Endometrial microvascular endothelial cells (primary cell): ENCODE measurements around the gene SPEM2. TPM values are rescaled to one million over a fixed set of nuclear protein-coding genes. Genes with fewer than 3 reads are reported as not detected.

Source experiments
- in situ Hi-C: cut with HindIII; loops from 2 replicates; pipeline ENCODE4 v1.10.0; 2017; ENCODE audit warnings: low sequenced_read_pairs, low pct_unique_long_range_greater_than_20kb; ENCODE audit errors: inconsistent ontology term
- total RNA-seq: library from RNA; depleted of rRNA; stranded (reverse); fragments of >200 nt; gene quantifications from one replicate; pipeline ENCODE4 v1.2.3, GENCODE V29; 2015; ENCODE audit errors: inconsistent ontology term

SPEM2 gene
- total RNA-seq, 1 donor from 2014 or later, result not detected

- in situ Hi-C loops, result no loop called here
Measured at GRCh38 chr17:7417056-7417655, 8.3 kb upstream of the SPEM2 start.

GRCh38 chr17:7418472-7419152, 6.8 kb upstream of the SPEM2 start:
- in situ Hi-C loops, result no loop called here

DNA sequence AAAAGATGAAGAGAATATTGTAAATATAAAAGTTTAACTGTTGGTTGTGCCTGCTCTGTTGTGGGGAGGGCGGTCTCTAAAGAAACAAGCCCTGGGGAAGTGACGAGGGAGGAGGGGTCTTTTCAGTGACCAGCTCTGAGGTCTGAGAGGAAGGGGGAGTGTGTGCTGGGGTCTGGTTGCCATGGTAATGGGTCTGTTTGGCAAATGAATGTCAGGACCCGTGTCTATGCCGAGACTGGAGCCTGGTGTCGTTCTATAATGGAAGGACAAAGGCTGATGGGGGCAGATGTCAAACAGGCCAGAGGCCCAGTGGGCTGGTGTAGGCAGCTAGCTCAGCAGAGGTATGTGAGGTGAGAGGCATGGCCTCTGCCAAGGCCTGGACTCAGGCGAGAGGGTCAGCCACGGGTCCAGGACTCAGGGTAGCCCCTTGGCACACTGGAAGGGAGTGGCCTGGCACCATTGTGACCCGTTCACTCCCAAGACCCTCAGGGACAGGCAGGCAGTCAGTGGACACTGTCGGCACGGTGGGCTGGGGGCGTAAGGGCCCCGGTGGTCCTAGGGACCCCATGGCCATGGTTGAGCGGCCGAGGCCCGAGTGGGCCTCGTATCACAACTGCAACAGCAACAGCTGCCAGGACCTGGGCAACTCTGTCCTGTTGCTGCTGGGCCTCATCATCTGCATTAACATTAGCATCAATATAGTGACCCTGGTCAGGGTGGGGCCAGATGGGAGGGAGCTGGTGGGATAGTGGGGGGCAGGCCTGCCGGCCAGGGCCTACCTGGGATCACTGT, 5.4 kb upstream of the SPEM2 start, which contains the start of gene SPEM1:
Gene SPEM1, plus strand, starts transcription at position 506 of the 792 bp plus-strand sequence. Its CDS starts 61 bp downstream, at position 567.
- in situ Hi-C loops, result no loop called here

GRCh38 chr17:7421186-7421585, 4.2 kb upstream of the SPEM2 start:
- in situ Hi-C loops, result no loop called here

- in situ Hi-C loops, result no loop called here
Measured at GRCh38 chr17:7423679-7424078, 1.7 kb upstream of the SPEM2 start.

- in situ Hi-C loops, result no loop called here
Measured at GRCh38 chr17:7425756-7426155, 340 bp downstream of the SPEM2 start.

DNA sequence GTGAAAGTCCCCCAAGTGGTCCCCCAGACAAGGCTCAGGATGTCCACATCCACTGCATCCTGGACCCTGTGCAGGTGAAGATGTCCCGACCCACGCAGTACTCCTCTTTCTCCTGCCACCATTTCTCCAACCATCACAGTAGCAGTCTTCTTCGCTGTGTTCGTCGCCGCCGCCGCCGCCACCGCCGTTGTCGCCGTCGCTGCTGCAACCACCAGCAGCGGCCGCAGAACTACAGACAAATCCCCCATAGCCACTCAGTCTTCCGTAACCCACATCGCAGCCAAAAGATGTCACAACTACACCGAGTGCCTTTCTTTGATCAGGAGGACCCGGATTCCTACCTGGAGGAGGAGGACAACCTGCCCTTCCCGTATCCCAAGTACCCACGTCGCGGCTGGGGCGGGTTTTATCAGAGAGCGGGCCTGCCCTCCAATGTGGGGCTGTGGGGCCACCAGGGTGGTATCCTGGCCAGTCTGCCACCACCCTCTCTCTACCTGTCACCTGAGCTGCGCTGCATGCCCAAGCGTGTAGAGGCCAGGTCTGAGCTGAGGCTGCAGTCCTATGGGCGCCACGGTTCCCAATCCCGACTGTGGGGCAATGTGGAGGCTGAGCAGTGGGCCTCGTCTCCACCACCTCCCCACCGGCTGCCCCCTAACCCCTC, 917 bp downstream of the SPEM2 start:
- in situ Hi-C loops, result no loop called here

DNA sequence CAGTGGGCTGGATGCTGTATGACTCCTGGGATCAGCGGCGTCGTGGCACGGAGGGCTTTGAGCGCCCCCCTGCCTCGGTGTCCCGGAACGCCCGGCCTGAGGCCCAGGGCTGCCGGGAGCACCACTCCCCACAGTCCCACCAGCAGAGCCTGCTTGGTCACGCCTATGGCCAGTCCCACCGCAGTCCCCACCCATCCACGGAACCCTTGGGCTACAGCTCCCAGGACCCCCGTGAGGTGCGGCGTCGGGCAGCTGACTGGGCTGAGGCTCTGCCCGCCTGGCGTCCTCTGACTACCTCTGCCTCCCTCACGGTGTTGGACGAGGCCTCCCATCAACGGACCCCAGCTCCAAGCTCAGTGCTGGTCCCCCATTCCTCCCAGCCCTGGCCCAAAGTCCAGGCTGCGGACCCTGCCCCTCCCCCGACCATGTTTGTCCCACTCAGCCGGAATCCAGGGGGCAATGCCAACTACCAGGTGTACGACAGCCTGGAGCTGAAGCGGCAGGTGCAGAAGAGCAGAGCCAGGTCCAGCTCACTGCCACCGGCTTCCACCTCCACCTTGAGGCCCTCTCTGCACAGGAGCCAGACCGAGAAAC, 1.6 kb downstream of the SPEM2 start:
- in situ Hi-C loops, result no loop called here

- in situ Hi-C loops, result no loop called here
Measured at GRCh38 chr17:7427549-7427948, 2.1 kb downstream of the SPEM2 start.

- in situ Hi-C loops, result no loop called here
Measured at GRCh38 chr17:7428557-7428956, 3.1 kb downstream of the SPEM2 start, which contains the start of gene SPEM3. TSS of gene SPEM3 (plus strand) at chr17:7428857. CDS start at chr17:7428903, 46 bp downstream.

GRCh38 chr17:7429722-7430121, 4.3 kb downstream of the SPEM2 start:
- in situ Hi-C loops, result no loop called here

DNA sequence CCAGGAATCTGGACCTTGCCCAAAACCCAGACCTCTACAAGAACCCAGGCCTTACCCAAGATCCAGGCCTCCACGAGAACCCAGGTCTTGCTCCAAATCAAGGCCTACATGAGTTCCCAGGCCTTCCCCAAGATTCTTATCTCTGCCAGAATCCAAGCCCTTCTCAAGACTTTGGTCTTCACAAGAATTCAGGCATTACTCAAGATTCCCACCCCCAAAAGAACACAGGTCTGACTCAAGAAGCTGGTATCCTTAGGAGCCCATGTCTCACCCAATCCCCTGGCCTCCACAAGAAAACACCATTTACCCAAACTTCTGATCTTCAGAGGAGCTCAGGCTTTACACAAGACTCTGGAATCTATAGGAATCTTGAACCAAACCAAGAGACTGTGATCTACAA, 5.8 kb downstream of the SPEM2 start:
- in situ Hi-C loops, result no loop called here

GRCh38 chr17:7432296-7432695, 6.9 kb downstream of the SPEM2 start:
- in situ Hi-C loops, result no loop called here

- in situ Hi-C loops, result no loop called here
Measured at GRCh38 chr17:7435676-7436555, 10.5 kb downstream of the SPEM2 start.

DNA sequence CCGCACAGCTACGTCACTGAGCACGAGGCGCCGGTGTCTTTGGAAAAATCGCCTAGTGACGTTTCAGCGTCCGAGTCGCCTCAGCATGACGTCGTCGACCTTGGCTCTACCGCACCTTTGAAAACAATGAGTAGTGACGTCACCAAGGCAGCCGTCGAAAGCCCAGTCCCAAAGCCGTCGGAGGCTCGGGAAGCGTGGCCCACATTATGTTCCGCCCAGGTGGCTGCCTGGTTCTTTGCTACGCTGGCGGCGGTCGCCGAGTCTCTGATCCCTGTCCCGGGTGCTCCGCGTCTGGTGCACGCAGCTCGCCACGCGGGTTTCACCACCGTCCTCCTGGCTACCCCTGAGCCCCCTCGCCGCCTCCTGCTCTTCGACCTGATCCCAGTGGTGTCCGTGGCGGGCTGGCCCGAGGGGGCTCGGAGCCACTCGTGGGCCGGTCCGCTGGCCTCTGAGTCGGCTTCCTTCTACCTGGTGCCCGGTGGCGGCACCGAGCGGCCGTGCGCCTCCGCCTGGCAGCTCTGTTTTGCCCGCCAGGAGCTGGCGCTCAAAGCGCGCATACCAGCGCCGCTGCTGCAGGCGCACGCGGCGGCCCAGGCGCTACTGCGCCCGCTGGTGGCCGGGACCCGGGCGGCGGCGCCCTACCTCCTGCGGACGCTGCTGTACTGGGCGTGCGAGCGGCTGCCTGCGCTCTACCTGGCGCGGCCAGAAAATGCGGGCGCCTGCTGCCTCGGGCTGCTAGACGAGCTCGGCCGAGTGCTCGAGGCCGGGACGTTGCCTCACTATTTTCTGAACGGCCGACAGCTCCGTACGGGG, 11.3 kb downstream of the SPEM2 start:
- in situ Hi-C loops, result no loop called here

GRCh38 chr17:7437369-7437863, 12.0 kb downstream of the SPEM2 start:
- in situ Hi-C loops, result no loop called here

DNA sequence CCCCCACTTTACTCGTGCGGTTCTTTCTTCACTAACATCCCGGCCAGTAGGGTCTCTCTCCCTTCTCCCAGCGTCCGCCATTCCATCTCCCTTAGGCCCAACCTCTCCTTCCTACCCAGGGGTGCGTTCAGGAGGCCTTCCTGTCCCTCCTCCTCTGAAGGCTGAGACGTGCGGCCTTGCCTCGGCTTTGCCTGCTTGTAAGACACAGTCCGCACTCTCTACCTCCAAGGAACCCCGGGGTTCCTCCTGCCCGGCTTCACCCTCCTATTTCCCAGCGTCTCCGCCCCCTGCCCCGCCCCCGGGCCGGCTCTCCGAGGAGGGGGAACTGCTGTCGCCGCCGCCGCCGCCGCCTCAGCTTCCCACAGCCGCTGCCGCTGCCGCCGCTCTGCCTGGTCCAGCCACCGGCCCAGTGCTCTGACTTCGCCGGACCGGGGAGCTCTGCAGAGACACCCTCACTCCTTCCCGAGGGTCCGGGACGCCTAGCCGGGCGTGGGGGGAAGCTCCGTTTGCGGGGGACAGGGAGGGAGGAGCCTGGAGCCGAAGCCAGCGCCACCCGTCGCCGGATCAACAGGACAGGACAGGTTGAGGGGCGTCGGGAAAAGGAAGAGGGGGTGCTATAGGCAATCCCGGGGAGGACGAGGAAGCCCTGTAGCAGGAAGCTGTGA, 12.7 kb downstream of the SPEM2 start:
- in situ Hi-C loops, result no loop called here
